ENCODE results near the gene UBE2B. TPM values are rescaled to one million over a fixed set of nuclear protein-coding genes. Genes with fewer than 3 reads are reported as not detected.

UBE2B gene
- total RNA-seq, 1 experiment from 2014 or later: 97.8 TPM

GRCh38 chr5:134392301-134392700 lies 20.9 kb downstream of the UBE2B start:
- in situ Hi-C loops (cut with HindIII; ENCODE audit: low pct_unique_long_range_greater_than_20kb, low sequenced_read_pairs) (no loop called here), intact Hi-C loops (cut with micrococcal nuclease; ENCODE audit: unreplicated experiment) (no loop called here)
- ATAC-seq: no peak
- no TSS peak for BruUV-seq (replicated peaks)
- TF ChIP-seq CTCF (IDR thresholded peaks at IDR 0.05) (no peak), TCF7L2 (IDR thresholded peaks at IDR 0.05; ENCODE audit: low read depth, low read length) (no peak), SIN3A (IDR thresholded peaks at IDR 0.05; ENCODE audit: borderline replicate concordance, insufficient read depth, low read depth, low read length) (no peak), POLR2AphosphoS5 (IDR thresholded peaks at IDR 0.05; ENCODE audit: low read depth, low read length) (no peak), REST (IDR thresholded peaks at IDR 0.05; ENCODE audit: insufficient read depth in 1 of 2, low read depth in 2 of 2, low read length in 1 of 2) (no peak)
- Histone ChIP-seq H3K27ac (ENCODE audit: low read length) (no peak overlapping the region), H3K36me3 (ENCODE audit: control insufficient read depth, insufficient read depth, low read length) (peaks cover 38% of the 10 kb centered on the region), H3K4me1 (ENCODE audit: control insufficient read depth, insufficient read depth, low read length) (peaks cover 10% of the 10 kb centered on the region), H3K27me3 (ENCODE audit: control insufficient read depth, insufficient read depth, low read length) (no peaks in the 10 kb centered on the region), H3K9me3 (ENCODE audit: control insufficient read depth, insufficient read depth, low read depth, low read length) (no peaks in the 10 kb centered on the region), H3K4me3 (ENCODE audit: low read depth in 2 of 2, low read length in 2 of 2) (no peak overlapping the region)
- no peak for DNase-seq (ENCODE audit: low read depth, low spot score)
- ChIA-PET POLR2A (interaction anchor here (0.6 kb wide), 1 partner anchor 27 kb away, joined by 7 read pairs; no protein-coding TSS in a partner anchor), CTCF (no interaction called here)

- H3K4me1 ChIP-seq (ENCODE audit: control insufficient read depth, insufficient read depth, low read length): peaks cover 10% of the 10 kb centered on the region
- ATAC-seq (no peak), DNase-seq (ENCODE audit: low read depth, low spot score) (no peak)
- no peak overlapping the region for H3K27ac ChIP-seq (ENCODE audit: low read length)
- ChIA-PET POLR2A (no interaction called here), CTCF (no interaction called here)
- H3K4me3 ChIP-seq (ENCODE audit: low read depth in 2 of 2, low read length in 2 of 2): no peak overlapping the region
- BruUV-seq (replicated peaks): no TSS peak
- no peaks in the 10 kb centered on the region for H3K9me3 ChIP-seq (ENCODE audit: control insufficient read depth, insufficient read depth, low read depth, low read length)
- no peak for TF ChIP-seq SIN3A (IDR thresholded peaks at IDR 0.05; ENCODE audit: borderline replicate concordance, insufficient read depth, low read depth, low read length)
- TF ChIP-seq POLR2AphosphoS5 (IDR thresholded peaks at IDR 0.05; ENCODE audit: low read depth, low read length): no peak
- TF ChIP-seq REST (IDR thresholded peaks at IDR 0.05; ENCODE audit: insufficient read depth in 1 of 2, low read depth in 2 of 2, low read length in 1 of 2): no peak
- no peak for TF ChIP-seq CTCF (IDR thresholded peaks at IDR 0.05)
- TF ChIP-seq TCF7L2 (IDR thresholded peaks at IDR 0.05; ENCODE audit: low read depth, low read length): no peak
- intact Hi-C loops (cut with micrococcal nuclease; ENCODE audit: unreplicated experiment): no loop called here
- in situ Hi-C loops (cut with HindIII; ENCODE audit: low pct_unique_long_range_greater_than_20kb, low sequenced_read_pairs): no loop called here
- H3K36me3 ChIP-seq (ENCODE audit: control insufficient read depth, insufficient read depth, low read length): peaks cover 25% of the 10 kb centered on the region
- H3K27me3 ChIP-seq (ENCODE audit: control insufficient read depth, insufficient read depth, low read length): no peaks in the 10 kb centered on the region
Observed at GRCh38 chr5:134394932-134395331, 23.6 kb downstream of the UBE2B start.
